ENCODE measurements around the gene EDDM3A.

GRCh38 chr14:20789230-20789813 lies 43.6 kb downstream of the EDDM3A start:
- TF ChIP-seq CTCF (conservative IDR thresholded peaks at IDR 0.05) (no peak), EZH2 (IDR thresholded peaks at IDR 0.05; ENCODE audit: low read depth) (no peak)

Measured in PC-9 (cell line).